ENCODE results near the gene SHKBP1. TPM values are rescaled to one million over a fixed set of nuclear protein-coding genes. Genes with fewer than 3 reads are reported as not detected.

Gene SHKBP1
- total and polyA plus RNA-seq, 2 of the 4 experiments (the other 2 are of a cell fraction): 15.6 to 94.0 TPM

DNA sequence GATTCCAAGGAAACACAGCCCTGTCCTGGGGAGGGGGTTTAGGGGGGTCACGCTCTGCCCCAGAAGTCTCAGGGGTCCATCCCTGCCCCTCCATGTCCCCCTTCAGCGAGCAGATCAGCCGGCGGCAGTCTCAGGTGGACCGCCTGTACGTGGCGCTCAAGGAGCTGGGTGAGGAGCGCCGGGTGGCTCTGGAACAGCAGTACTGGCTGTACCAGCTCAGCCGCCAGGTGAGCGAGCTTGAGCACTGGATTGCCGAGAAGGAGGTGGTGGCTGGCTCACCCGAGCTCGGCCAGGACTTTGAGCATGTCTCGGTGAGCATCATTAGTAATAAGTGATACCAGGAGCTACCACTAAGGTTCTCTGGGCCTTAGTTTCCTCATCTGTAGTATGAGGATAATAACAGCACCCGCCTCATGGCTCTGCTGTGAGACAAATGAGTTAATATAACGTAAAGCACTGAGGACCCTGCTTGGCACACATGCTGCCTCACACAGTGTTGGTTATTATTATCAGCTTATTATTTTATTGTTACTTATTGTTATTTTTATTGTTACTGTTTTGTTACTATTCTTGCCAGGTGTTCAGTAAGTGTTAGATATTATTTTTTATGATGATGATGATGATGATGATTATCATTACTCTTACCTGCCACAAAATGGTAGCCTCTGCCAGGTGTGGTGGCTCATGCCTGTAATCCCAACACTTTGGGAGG, 20.5 kb upstream of the SHKBP1 start:
- H2BK5ac ChIP-seq (ENCODE audit: low read depth, low read length, poor library complexity, severe bottlenecking): no peak overlapping the region
- no TSS peak for BruUV-seq (replicated peaks)
- in situ Hi-C loops (cut with MboI; ENCODE audit: low sequenced_read_pairs) (no loop called here), dilution Hi-C loops (cut with HindIII; ENCODE audit: low sequenced_read_pairs, unreplicated experiment) (no loop called here), intact Hi-C loops (cut with micrococcal nuclease) (no loop called here)
- no peak overlapping the region for H3K18ac ChIP-seq (ENCODE audit: low read depth, low read length)
- H2BK15ac ChIP-seq (ENCODE audit: low read depth, low read length): no peak overlapping the region
- H3K36me3 ChIP-seq (ENCODE audit: control insufficient read depth, insufficient read depth, low read length): no peaks in the 10 kb centered on the region
- H4K5ac ChIP-seq (ENCODE audit: low read depth, low read length): no peak overlapping the region
- H2AK5ac ChIP-seq (ENCODE audit: low read depth, low read length): no peak overlapping the region
- no peak overlapping the region for H3K27ac ChIP-seq (ENCODE audit: insufficient read depth, low read length)
- no peak overlapping the region for H3K56ac ChIP-seq (ENCODE audit: extremely low read depth, insufficient read depth, low read length)
- H3K23ac ChIP-seq (ENCODE audit: low read depth, low read length): no peak overlapping the region
- no peak overlapping the region for H3K4ac ChIP-seq (ENCODE audit: low read depth, low read length)
- no peak overlapping the region for H3K14ac ChIP-seq (replicated peaks; ENCODE audit: low read depth, low read length)
- H2BK20ac ChIP-seq (ENCODE audit: low read depth, low read length): no peak overlapping the region
- no peak overlapping the region for H3K4me3 ChIP-seq (ENCODE audit: insufficient read depth, low read depth, low read length)
- CTCF ChIA-PET: no interaction called here
- H3K9me1 ChIP-seq (ENCODE audit: insufficient read depth, low read length): no peaks in the 10 kb centered on the region
- H4K20me1 ChIP-seq (ENCODE audit: insufficient read depth, low read length): no peaks in the 10 kb centered on the region
- WGBS, 2 experiments (ENCODE audit: extremely low coverage in 2 of 2, insufficient read length in 1 of 2): 83% methylated on average over 9 of the region's 17 CpGs; no CpG with 5 or more reads in 1 of the 2 experiments
- peaks cover 59% of the 10 kb centered on the region for H3K27me3 ChIP-seq (ENCODE audit: control insufficient read depth, insufficient read depth, low read length)
- H3K4me2 ChIP-seq (ENCODE audit: low read depth, low read length): no peak overlapping the region
- no peak for ATAC-seq (ENCODE audit: low read depth)
- H3K79me1 ChIP-seq (ENCODE audit: low read depth in 1 of 2, low read length in 2 of 2): no peaks in the 10 kb centered on the region
- H2AK9ac ChIP-seq (replicated peaks; ENCODE audit: low read depth, low read length, poor library complexity): no peak overlapping the region
- no peaks in the 10 kb centered on the region; the same call in 1 of the 2 replicates for H3K9me3 ChIP-seq (ENCODE audit: control insufficient read depth, insufficient read depth, low read length)
- POLR2A ChIA-PET (ENCODE audit: unreplicated experiment): no interaction called here
- H4K8ac ChIP-seq (ENCODE audit: low read depth in 2 of 2, low read length in 2 of 2): no peak overlapping the region
- no peak overlapping the region for H3K9ac ChIP-seq (ENCODE audit: low read depth, low read length)
- DNase-seq: no peak
- no peak overlapping the region for H4K91ac ChIP-seq (ENCODE audit: insufficient read depth, low read depth, low read length)
- no peak for TF ChIP-seq CTCF (conservative IDR thresholded peaks at IDR 0.05; ENCODE audit: low read depth, low read length)
- no peak for TF ChIP-seq RAD21 (IDR thresholded peaks at IDR 0.05; ENCODE audit: low read length)
- no peak for TF ChIP-seq MAZ (IDR thresholded peaks at IDR 0.05; ENCODE audit: borderline replicate concordance, low read depth, low read length)
- TF ChIP-seq RFX5 (IDR thresholded peaks at IDR 0.05; ENCODE audit: low read depth, low read length): no peak
- no peak for TF ChIP-seq BHLHE40 (IDR thresholded peaks at IDR 0.05; ENCODE audit: low read depth, low read length)
- no peak for TF ChIP-seq RCOR1 (IDR thresholded peaks at IDR 0.05; ENCODE audit: insufficient replicate concordance, low read length)
- no peak for TF ChIP-seq SMC3 (IDR thresholded peaks at IDR 0.05; ENCODE audit: low read depth, low read length)
- TF ChIP-seq MXI1 (IDR thresholded peaks at IDR 0.05; ENCODE audit: borderline replicate concordance, low read depth, low read length): no peak
- no peak for TF ChIP-seq NFE2L2 (IDR thresholded peaks at IDR 0.05; ENCODE audit: low read depth, low read length)
- TF ChIP-seq CHD1 (IDR thresholded peaks at IDR 0.05; ENCODE audit: low read depth, low read length): no peak
- no peak for TF ChIP-seq FOS (IDR thresholded peaks at IDR 0.05; ENCODE audit: low read depth, low read length)
- TF ChIP-seq, protein P1, sequence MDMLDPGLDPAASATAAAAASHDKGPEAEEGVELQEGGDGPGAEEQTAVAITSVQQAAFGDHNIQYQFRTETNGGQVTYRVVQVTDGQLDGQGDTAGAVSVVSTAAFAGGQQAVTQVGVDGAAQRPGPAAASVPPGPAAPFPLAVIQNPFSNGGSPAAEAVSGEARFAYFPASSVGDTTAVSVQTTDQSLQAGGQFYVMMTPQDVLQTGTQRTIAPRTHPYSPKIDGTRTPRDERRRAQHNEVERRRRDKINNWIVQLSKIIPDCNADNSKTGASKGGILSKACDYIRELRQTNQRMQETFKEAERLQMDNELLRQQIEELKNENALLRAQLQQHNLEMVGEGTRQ (IDR thresholded peaks at IDR 0.05; ENCODE audit: low read depth, low read length): no peak
- TF ChIP-seq CEBPB (IDR thresholded peaks at IDR 0.05; ENCODE audit: low read depth, low read length): no peak
- TF ChIP-seq MAFK (IDR thresholded peaks at IDR 0.05; ENCODE audit: low read depth, low read length): no peak
- TF ChIP-seq POLR2A (IDR thresholded peaks at IDR 0.05; ENCODE audit: low read depth, low read length): no peak
- no peak for TF ChIP-seq ELK1 (IDR thresholded peaks at IDR 0.05; ENCODE audit: borderline replicate concordance, low read depth, low read length)
- H2BK120ac ChIP-seq (ENCODE audit: low read depth, low read length): no peak overlapping the region
- no peak overlapping the region for H2AFZ ChIP-seq (replicated peaks; ENCODE audit: low read length, poor library complexity)
- H3K4me1 ChIP-seq (ENCODE audit: control insufficient read depth, insufficient read depth, low read length): no peaks in the 10 kb centered on the region

Measured in IMR-90 (cell line).